ENCODE measurements around the gene GSTO2. TPM values are rescaled to one million over a fixed set of nuclear protein-coding genes. Genes with fewer than 3 reads are reported as not detected.

The GSTO2 gene
- polyA plus RNA-seq, 1 experiment, result 1.7 TPM

DNA sequence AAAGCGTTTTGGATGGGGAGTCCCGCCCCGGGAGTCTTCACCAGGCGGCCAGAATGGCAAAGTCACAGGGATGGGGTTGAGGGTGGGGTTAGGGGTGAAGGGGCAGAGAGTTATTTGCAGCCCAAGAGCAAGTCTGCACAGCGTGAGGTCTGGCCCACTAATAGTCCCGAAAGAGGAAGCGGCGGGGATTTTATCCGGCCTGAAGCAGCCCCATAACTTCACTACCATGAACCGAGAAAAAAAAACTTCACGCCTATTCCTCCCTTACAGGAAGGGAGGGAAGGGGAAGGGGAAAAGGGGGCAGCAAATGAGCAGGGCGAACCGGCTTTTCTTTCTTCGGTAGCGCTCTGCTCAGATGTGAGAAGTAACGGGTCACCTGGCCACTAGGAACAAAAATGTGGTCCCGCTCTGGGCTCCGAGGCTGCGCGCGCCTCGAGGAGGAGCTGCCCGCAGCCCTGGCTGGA lies 68.6 kb downstream of the GSTO2 start:
- ChIA-PET POLR2A (interaction anchor here (0.6 to 1.9 kb wide), 5 partner anchors 36 to 108 kb away, joined by 3 to 6 read pairs (median 6); no protein-coding TSS in a partner anchor), CTCF (interaction anchor here (1.0 to 7.3 kb wide), 4 partner anchors 31 to 63 kb away, joined by 3 to 99 read pairs (median 23); no protein-coding TSS in a partner anchor)
- DNase-seq (ENCODE audit: low read depth, low spot score), result no peak
- H3K27me3 ChIP-seq (ENCODE audit: control insufficient read depth, insufficient read depth, low read length), result no peaks in the 10 kb centered on the region
- H3K9me3 ChIP-seq (ENCODE audit: control insufficient read depth, insufficient read depth, low read length), result peaks cover 4% of the 10 kb centered on the region; the same call in 1 of the 2 replicates
- peak overlapping the region; percentile 99 for H3K27ac ChIP-seq (ENCODE audit: low read depth, low read length)
- peak overlapping the region; percentile 87 for H3K4me3 ChIP-seq (ENCODE audit: low read depth, low read length)
- no peak for TF ChIP-seq CTCF (IDR thresholded peaks at IDR 0.05; ENCODE audit: low read depth, low read length)

- peak within 1 kb of the TSS; percentile 87 for H3K4me3 ChIP-seq (ENCODE audit: low read depth, low read length)
- peaks cover 4% of the 10 kb centered on the region; the same call in 1 of the 2 replicates for H3K9me3 ChIP-seq (ENCODE audit: control insufficient read depth, insufficient read depth, low read length)
- POLR2A ChIA-PET, result interaction anchor here (0.6 to 1.9 kb wide), 13 partner anchors 8 to 109 kb away, joined by 3 to 8 read pairs (median 5); partner anchors contain the start of gene CFAP58
- H3K27ac ChIP-seq (ENCODE audit: low read depth, low read length), result peak within 1 kb of the TSS; percentile 99
- CTCF ChIA-PET, result interaction anchor here (0.7 to 7.3 kb wide), 10 partner anchors 14 to 64 kb away, joined by 3 to 99 read pairs (median 5); no protein-coding TSS in a partner anchor
- DNase-seq (ENCODE audit: low read depth, low spot score), result no peak
- TF ChIP-seq CTCF (IDR thresholded peaks at IDR 0.05; ENCODE audit: low read depth, low read length), result peak; percentile 36
- H3K27me3 ChIP-seq (ENCODE audit: control insufficient read depth, insufficient read depth, low read length), result no peaks in the 10 kb centered on the region
Observed at GRCh38 chr10:104337985-104338735, 69.2 kb downstream of the GSTO2 start, which contains the start of gene ITPRIP. TSS of gene ITPRIP (minus strand) at chr10:104338465. CDS start at chr10:104316051, 22,414 bp downstream.

- POLR2A ChIA-PET, result interaction anchor here (1.3 kb wide), 1 partner anchor 30 kb away, joined by 4 read pairs; no protein-coding TSS in a partner anchor
- CTCF ChIA-PET, result interaction anchor here (1.8 to 7.3 kb wide), 3 partner anchors 39 to 65 kb away, joined by 5 to 99 read pairs (median 37); no protein-coding TSS in a partner anchor
- no peak for DNase-seq (ENCODE audit: low read depth, low spot score)
- H3K9me3 ChIP-seq (ENCODE audit: control insufficient read depth, insufficient read depth, low read length), result peaks cover 4% of the 10 kb centered on the region; the same call in 1 of the 2 replicates
- no peak for TF ChIP-seq CTCF (IDR thresholded peaks at IDR 0.05; ENCODE audit: low read depth, low read length)
- H3K27ac ChIP-seq (ENCODE audit: low read depth, low read length), result peak overlapping the region; percentile 99
- H3K27me3 ChIP-seq (ENCODE audit: control insufficient read depth, insufficient read depth, low read length), result no peaks in the 10 kb centered on the region
- H3K4me3 ChIP-seq (ENCODE audit: low read depth, low read length), result peak overlapping the region; percentile 87
Observed at GRCh38 chr10:104339469-104340110, 70.6 kb downstream of the GSTO2 start.

DNA sequence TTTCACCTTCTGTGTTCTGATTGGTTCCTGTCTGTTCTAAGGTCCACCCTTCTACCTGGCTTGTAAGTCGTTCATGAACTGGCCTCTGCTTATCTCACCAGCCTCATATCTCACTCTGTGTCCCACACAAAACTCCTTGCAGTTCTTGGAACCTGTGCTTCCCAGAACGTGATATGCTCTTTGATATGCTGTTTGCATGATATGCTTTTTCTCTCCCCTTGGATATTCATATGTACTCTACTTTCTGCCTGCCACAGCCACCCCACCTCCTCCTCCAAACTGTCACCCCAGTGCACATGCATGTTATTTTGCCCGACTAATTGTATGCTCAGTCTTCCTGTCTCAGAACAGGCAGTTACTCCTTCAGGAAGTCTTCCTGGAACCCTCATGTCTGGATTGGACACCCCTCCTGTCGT lies 71.1 kb downstream of the GSTO2 start:
- CTCF ChIA-PET, result interaction anchor here (4.9 to 7.3 kb wide), 2 partner anchors 48 to 66 kb away, joined by 37 to 99 read pairs; no protein-coding TSS in a partner anchor
- peak overlapping the region; percentile 21 for H3K27ac ChIP-seq (ENCODE audit: low read depth, low read length)
- H3K4me3 ChIP-seq (ENCODE audit: low read depth, low read length), result no peak overlapping the region
- H3K9me3 ChIP-seq (ENCODE audit: control insufficient read depth, insufficient read depth, low read length), result peaks cover 4% of the 10 kb centered on the region; the same call in 1 of the 2 replicates
- TF ChIP-seq CTCF (IDR thresholded peaks at IDR 0.05; ENCODE audit: low read depth, low read length), result no peak
- POLR2A ChIA-PET, result no interaction called here
- H3K27me3 ChIP-seq (ENCODE audit: control insufficient read depth, insufficient read depth, low read length), result no peaks in the 10 kb centered on the region
- no peak for DNase-seq (ENCODE audit: low read depth, low spot score)

Measured in AG04450 (cell line).